Activated naive CD8-positive, alpha-beta T cell (primary cell): ENCODE results near the gene MEN1.

Experiments
- H3K27ac Mint-ChIP-seq: one replicate; pipeline ENCODE4 v1.8.0; 2021; ENCODE audit warnings: mixed read lengths
- H3K27me3 Mint-ChIP-seq: one replicate; pipeline ENCODE4 v1.8.0; 2021; ENCODE audit warnings: mixed read lengths
- H3K36me3 Mint-ChIP-seq: one replicate; pipeline ENCODE4 v1.8.0; 2021; ENCODE audit warnings: mixed read lengths
- H3K4me1 Mint-ChIP-seq: one replicate; pipeline ENCODE4 v1.8.0; 2021; ENCODE audit warnings: low read depth, mixed read lengths
- H3K4me3 Mint-ChIP-seq: one replicate; pipeline ENCODE4 v1.8.0; 2021; ENCODE audit warnings: mild to moderate bottlenecking, mixed read lengths
- H3K9me3 Mint-ChIP-seq: one replicate; pipeline ENCODE4 v1.8.0; 2021; ENCODE audit warnings: low read depth, mixed read lengths

MEN1 gene

GRCh38 chr11:64810271-64810890 lies at the start of gene MEN1:
TSS of gene MEN1 (minus strand) at chr11:64810551. CDS start at chr11:64810109, 442 bp downstream.
- Mint-ChIP-seq H3K27me3 (no peaks in the 10 kb centered on the region), H3K4me3 (peak within 1 kb of the TSS; percentile 94), H3K4me1 (peaks cover 27% of the 10 kb centered on the region), H3K36me3 (peaks cover 4% of the 10 kb centered on the region), H3K9me3 (no peaks in the 10 kb centered on the region), H3K27ac (peak within 1 kb of the TSS; percentile 91)

GRCh38 chr11:64859542-64860414 lies 49.4 kb upstream of the MEN1 start:
- peaks cover 88% of the 10 kb centered on the region for H3K4me1 Mint-ChIP-seq
- H3K36me3 Mint-ChIP-seq = peaks cover 5% of the 10 kb centered on the region
- no peaks in the 10 kb centered on the region for H3K9me3 Mint-ChIP-seq

GRCh38 chr11:64858467-64859263 lies 48.3 kb upstream of the MEN1 start:
- peak overlapping the region; percentile 96 for H3K27ac Mint-ChIP-seq
- H3K4me1 Mint-ChIP-seq = peaks cover 88% of the 10 kb centered on the region
- peaks cover 5% of the 10 kb centered on the region for H3K36me3 Mint-ChIP-seq
- H3K9me3 Mint-ChIP-seq = no peaks in the 10 kb centered on the region
- no peaks in the 10 kb centered on the region for H3K27me3 Mint-ChIP-seq
- H3K4me3 Mint-ChIP-seq = peak overlapping the region; percentile 85

More at GRCh38 chr11:64859542-64860414, 49.4 kb upstream of the MEN1 start:
- peak overlapping the region; percentile 85 for H3K4me3 Mint-ChIP-seq
- no peaks in the 10 kb centered on the region for H3K27me3 Mint-ChIP-seq
- H3K27ac Mint-ChIP-seq = peak overlapping the region; percentile 96

DNA sequence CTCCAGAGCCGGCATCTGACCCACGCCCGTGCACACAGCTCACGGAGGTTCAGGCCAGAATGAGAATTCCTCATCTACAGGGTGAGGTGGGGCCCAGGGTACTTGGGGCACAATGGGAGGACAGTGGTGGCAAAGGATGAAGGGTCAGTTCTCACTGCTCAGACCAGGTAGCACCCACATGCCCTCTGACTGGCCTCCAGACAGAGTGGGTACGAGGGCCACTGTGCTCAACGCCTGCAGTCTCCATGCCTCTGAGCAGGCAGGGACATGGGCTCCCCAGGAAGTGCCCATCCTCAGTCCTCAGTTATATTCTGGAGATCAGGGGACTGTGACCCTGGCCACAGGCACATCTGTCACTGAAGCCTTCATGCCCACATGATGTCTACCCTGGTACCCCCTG lies 47.1 kb upstream of the MEN1 start:
- peak overlapping the region; percentile 84 for H3K27ac Mint-ChIP-seq
- peaks cover 5% of the 10 kb centered on the region for H3K36me3 Mint-ChIP-seq
- H3K4me1 Mint-ChIP-seq = peaks cover 89% of the 10 kb centered on the region
- H3K27me3 Mint-ChIP-seq = no peaks in the 10 kb centered on the region
- H3K4me3 Mint-ChIP-seq = no peak overlapping the region
- H3K9me3 Mint-ChIP-seq = no peaks in the 10 kb centered on the region

- H3K27me3 Mint-ChIP-seq = no peaks in the 10 kb centered on the region
- H3K4me3 Mint-ChIP-seq = peak overlapping the region; percentile 81
- peaks cover 5% of the 10 kb centered on the region for H3K36me3 Mint-ChIP-seq
- peak overlapping the region; percentile 92 for H3K27ac Mint-ChIP-seq
- peaks cover 91% of the 10 kb centered on the region for H3K4me1 Mint-ChIP-seq
- H3K9me3 Mint-ChIP-seq = no peaks in the 10 kb centered on the region
Measured at GRCh38 chr11:64856382-64857227, 46.3 kb upstream of the MEN1 start.

GRCh38 chr11:64855596-64856304 lies 45.4 kb upstream of the MEN1 start:
- H3K4me3 Mint-ChIP-seq = peak overlapping the region; percentile 81
- no peaks in the 10 kb centered on the region for H3K9me3 Mint-ChIP-seq
- peaks cover 5% of the 10 kb centered on the region for H3K36me3 Mint-ChIP-seq
- no peaks in the 10 kb centered on the region for H3K27me3 Mint-ChIP-seq
- peak overlapping the region; percentile 92 for H3K27ac Mint-ChIP-seq
- H3K4me1 Mint-ChIP-seq = peaks cover 92% of the 10 kb centered on the region

DNA sequence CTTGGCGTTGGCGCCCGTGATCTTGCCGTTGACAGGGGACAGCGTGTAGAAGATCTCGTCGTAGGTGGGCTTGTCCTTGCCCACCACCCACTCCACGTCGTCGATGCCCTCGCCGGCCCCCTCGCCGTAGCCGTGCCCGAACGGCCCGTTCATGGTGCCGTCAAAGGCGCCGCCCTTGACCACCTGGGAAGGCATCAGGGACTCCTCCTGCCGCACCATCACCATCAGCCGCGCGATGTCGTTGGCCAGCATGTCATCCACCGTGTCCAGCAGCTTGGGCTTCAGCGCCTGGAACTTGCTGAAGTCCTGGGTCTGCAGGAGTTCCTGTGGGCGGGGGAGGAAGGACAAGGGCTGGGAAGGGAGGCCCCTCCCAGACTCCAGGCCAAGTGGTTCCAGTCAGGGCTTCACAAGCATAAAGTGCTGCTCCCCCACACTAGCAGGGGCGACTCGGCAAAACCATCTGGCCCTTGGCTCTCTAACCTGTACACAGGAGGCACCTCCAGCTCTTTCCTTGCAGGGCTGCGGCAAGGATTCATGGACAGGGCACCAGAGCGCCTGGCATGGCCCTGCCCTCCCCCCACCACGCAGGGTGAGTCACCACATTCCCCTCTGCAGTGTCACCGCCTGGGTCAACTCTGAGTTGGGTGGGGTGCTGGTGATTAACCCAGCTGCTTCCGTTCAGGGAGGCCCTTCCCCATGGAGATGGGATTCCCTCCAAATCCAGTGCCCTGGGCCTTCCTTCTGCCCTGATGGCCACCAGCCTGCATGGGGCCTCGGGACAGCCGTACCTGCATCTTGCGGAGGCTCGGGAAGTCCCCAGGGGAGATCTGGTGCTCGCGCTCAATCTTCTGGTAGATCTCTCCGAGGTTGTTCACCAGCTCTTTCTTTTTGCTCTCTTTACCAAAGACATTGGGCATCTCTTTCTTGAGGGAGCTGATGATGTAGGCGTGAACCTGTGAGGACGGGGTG lies 44.5 kb upstream of the MEN1 start:
- no peaks in the 10 kb centered on the region for H3K27me3 Mint-ChIP-seq
- H3K4me3 Mint-ChIP-seq = peak overlapping the region; percentile 81
- peaks cover 87% of the 10 kb centered on the region for H3K4me1 Mint-ChIP-seq
- no peaks in the 10 kb centered on the region for H3K9me3 Mint-ChIP-seq
- peak overlapping the region; percentile 92 for H3K27ac Mint-ChIP-seq
- H3K36me3 Mint-ChIP-seq = peaks cover 2% of the 10 kb centered on the region

DNA sequence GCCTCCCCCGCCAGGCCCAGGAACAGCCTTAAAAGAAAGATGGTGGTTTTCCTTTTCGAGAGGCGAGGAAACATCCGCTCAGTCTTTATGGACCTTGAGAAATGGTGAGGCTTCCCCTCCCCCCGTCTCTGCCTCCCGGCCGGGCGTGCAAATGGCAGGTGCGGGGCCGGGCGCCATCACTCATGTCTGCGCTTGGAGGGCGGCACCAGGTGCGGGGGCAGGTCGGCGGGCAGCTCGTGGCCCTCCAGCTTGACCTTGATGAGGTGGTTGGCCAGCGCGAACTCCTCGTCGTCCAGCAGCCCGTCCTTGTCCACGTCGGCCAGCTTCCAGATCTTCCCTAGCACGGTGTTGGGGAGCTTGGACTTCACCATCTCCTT lies 43.8 kb upstream of the MEN1 start:
- no peaks in the 10 kb centered on the region for H3K27me3 Mint-ChIP-seq
- peaks cover 2% of the 10 kb centered on the region for H3K36me3 Mint-ChIP-seq
- H3K4me3 Mint-ChIP-seq = peak overlapping the region; percentile 58
- no peaks in the 10 kb centered on the region for H3K9me3 Mint-ChIP-seq
- H3K4me1 Mint-ChIP-seq = peaks cover 87% of the 10 kb centered on the region
- H3K27ac Mint-ChIP-seq = peak overlapping the region; percentile 16

DNA sequence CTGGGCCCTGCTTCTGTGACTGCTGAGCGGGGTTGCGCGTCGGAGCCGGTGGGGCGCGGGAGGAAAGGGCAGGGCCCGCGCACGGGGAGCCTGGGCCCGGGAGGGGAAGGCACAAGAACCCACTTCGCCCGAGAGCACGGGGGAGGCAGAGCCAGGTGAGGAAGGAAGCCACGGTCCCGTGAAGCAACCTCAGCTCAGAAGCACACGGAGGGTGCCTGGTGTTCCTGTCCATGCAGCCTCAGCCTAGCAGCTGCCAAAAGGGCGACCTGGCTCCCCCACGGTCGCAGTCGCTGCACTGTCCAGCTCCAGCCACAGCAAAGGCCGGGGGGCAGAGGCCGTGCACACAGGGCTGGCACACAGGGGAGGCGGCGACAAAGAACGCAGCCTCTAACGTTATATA lies 43.4 kb upstream of the MEN1 start:
- no peaks in the 10 kb centered on the region for H3K9me3 Mint-ChIP-seq
- H3K36me3 Mint-ChIP-seq = peaks cover 2% of the 10 kb centered on the region
- H3K27ac Mint-ChIP-seq = peak overlapping the region; percentile 80

DNA sequence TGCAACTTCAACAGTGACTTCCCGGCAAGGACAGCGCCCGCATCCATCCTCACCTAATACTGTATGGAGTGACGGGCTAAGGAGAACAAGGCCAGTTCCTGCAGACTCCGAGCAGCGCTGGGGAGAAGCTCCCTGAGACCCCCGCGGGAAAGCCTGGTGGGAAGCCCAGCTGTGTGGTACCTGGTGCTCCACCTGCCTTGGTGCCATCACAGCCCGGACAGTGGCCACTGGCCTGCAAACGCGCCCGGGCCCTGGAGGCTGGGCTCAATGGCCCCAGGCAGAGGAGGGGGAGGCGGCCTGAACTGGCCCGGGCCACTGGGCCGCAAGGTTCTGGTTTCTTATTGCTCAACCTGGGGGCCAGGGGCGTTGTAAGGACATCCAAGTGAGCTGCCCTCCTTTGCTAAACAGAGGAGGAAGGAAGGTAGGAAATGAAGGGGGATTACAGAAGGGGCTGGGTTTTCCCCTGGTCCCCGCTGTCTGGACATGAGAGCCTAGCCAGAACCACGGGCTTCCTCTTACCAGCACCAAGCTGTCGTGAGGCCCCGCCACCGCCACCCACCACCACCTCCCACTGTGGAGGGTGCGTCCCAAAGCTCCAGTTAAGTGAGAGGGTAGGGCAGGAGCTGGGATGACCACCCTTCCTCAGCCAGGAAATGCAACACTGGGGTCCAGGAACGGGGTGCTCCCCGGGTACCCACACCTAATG lies 42.6 kb upstream of the MEN1 start:
- no peaks in the 10 kb centered on the region for H3K27me3 Mint-ChIP-seq
- H3K36me3 Mint-ChIP-seq = peaks cover 2% of the 10 kb centered on the region
- peak overlapping the region; percentile 77 for H3K4me3 Mint-ChIP-seq

More for the DNA sequence above, 43.4 kb upstream of the MEN1 start:
- Mint-ChIP-seq H3K4me1 (peaks cover 87% of the 10 kb centered on the region), H3K4me3 (peak overlapping the region; percentile 58), H3K27me3 (no peaks in the 10 kb centered on the region)

DNA sequence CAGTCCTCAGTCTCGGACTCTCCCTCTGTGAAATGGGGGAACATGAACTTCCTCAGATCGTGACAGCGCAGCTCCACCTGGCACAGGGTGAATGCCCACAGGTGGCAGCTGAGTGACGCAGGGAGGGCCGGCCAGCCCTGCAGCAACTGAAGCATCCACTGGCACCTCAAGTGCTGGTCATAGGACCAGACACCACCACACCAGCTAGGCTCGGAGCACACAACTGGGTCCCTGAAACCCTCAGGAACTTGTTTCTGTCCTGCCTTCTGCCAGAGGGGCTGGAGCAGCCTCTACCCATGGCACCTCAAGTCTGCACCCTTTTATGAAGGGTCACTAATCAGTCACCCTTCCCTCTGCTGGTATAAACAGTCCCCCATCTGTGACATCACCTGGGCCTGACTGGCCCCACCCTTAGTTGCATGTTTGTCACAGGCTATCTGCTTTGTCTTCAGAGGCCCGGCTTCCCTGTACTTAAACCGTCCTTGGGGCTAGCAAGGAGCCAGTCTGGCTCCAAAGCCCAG lies 41.5 kb upstream of the MEN1 start:
- Mint-ChIP-seq H3K36me3 (peaks cover 2% of the 10 kb centered on the region), H3K4me3 (peak overlapping the region; percentile 77), H3K9me3 (no peaks in the 10 kb centered on the region), H3K27ac (peak overlapping the region; percentile 92), H3K27me3 (no peaks in the 10 kb centered on the region), H3K4me1 (peaks cover 91% of the 10 kb centered on the region)

More for the DNA sequence above, 42.6 kb upstream of the MEN1 start:
- Mint-ChIP-seq H3K4me1 (peaks cover 89% of the 10 kb centered on the region), H3K9me3 (no peaks in the 10 kb centered on the region), H3K27ac (peak overlapping the region; percentile 92)

DNA sequence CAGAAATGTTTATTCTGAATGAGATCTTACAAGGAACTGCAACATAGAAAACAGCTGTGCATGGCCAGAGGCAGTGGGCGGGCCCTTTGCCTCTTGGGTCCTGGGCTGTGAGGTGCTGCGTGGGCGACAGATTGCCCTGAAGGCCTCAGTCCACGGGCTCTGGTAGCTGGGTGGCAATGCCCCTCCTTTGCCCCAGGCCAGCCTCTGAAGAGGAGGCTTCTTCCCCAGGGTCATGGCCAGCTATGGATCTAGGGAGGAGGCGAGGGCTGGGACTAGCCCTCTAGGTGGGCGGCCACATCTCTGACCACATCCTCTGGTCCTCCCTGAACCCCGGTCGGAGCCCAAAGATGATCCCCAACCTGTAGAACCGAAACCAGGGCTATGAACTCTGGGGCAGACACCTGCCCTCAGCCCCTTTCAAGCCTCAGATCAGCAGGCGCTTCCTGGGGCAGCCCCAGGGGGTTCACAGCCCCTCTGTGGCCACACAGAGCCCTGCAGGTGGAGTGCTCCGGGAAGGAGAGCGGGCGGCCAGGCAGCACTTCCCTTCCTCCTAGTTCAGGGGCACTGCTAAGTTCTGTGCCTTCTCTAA lies 40.7 kb upstream of the MEN1 start:
- Mint-ChIP-seq H3K9me3 (no peaks in the 10 kb centered on the region), H3K36me3 (peaks cover 2% of the 10 kb centered on the region), H3K27ac (peak overlapping the region; percentile 92), H3K4me1 (peaks cover 84% of the 10 kb centered on the region), H3K27me3 (no peaks in the 10 kb centered on the region), H3K4me3 (peak overlapping the region; percentile 77)
